IPS-15b (cell line): ENCODE measurements around the gene TAC1.
"Not testable (repeated sequence)": the region's sequence is repeated elsewhere in the genome, so short reads cannot be mapped to it uniquely, and the experiment has no call there.

Experiments
- H3K27me3 ChIP-seq: one replicate; pipeline ENCODE4 v1.6.1; 2013; ENCODE audit warnings: low read length; ENCODE audit not compliant: control insufficient read depth, insufficient read depth
- H3K36me3 ChIP-seq: one replicate; pipeline ENCODE4 v1.6.1; 2013; ENCODE audit warnings: low read length; ENCODE audit not compliant: control insufficient read depth, insufficient read depth
- H3K4me1 ChIP-seq: one replicate; pipeline ENCODE4 v1.6.1; 2013; ENCODE audit warnings: mild to moderate bottlenecking, low read length; ENCODE audit not compliant: control insufficient read depth, insufficient read depth
- H3K4me3 ChIP-seq: one replicate; pipeline ENCODE4 v1.5.1; 2013; ENCODE audit warnings: low read depth, low read length
- H3K9ac ChIP-seq: one replicate; pipeline ENCODE4 v1.6.1; 2013; ENCODE audit warnings: low read depth, mild to moderate bottlenecking, low read length
- H3K9me3 ChIP-seq: one replicate; pipeline ENCODE4 v1.6.1; 2013; ENCODE audit warnings: mild to moderate bottlenecking, low read length; ENCODE audit not compliant: control insufficient read depth, insufficient read depth

Gene TAC1

GRCh38 chr7:97751566-97751965, 19.7 kb downstream of the TAC1 start:
- Histone ChIP-seq H3K9me3 (no peaks in the 10 kb centered on the region), H3K4me1 (no peaks in the 10 kb centered on the region), H3K27me3 (no peaks in the 10 kb centered on the region), H3K36me3 (no peaks in the 10 kb centered on the region), H3K4me3 (no peak overlapping the region), H3K9ac (no peak overlapping the region)

GRCh38 chr7:97752215-97752614, 20.3 kb downstream of the TAC1 start:
- no peak overlapping the region for H3K4me3 ChIP-seq
- H3K27me3 ChIP-seq, result no peaks in the 10 kb centered on the region
- no peaks in the 10 kb centered on the region for H3K9me3 ChIP-seq
- no peaks in the 10 kb centered on the region for H3K36me3 ChIP-seq
- H3K4me1 ChIP-seq, result no peaks in the 10 kb centered on the region
- H3K9ac ChIP-seq, result no peak overlapping the region

- H3K4me1 ChIP-seq, result no peaks in the 10 kb centered on the region
- no peak overlapping the region for H3K9ac ChIP-seq
- no peaks in the 10 kb centered on the region for H3K9me3 ChIP-seq
- no peak overlapping the region for H3K4me3 ChIP-seq
- H3K36me3 ChIP-seq, result no peaks in the 10 kb centered on the region
- H3K27me3 ChIP-seq, result no peaks in the 10 kb centered on the region
These were observed 25.9 kb downstream of the TAC1 start for GRCh38 chr7:97757824-97758223.

- H3K4me3 ChIP-seq, result no peak overlapping the region
- H3K27me3 ChIP-seq, result no peaks in the 10 kb centered on the region
These were observed 39.0 kb downstream of the TAC1 start for GRCh38 chr7:97770850-97771249.

GRCh38 chr7:97771576-97771975, 39.7 kb downstream of the TAC1 start:
- no peaks in the 10 kb centered on the region for H3K9me3 ChIP-seq
- no peak overlapping the region for H3K9ac ChIP-seq
- H3K27me3 ChIP-seq, result no peaks in the 10 kb centered on the region
- H3K4me3 ChIP-seq, result no peak overlapping the region
- no peaks in the 10 kb centered on the region for H3K4me1 ChIP-seq
- H3K36me3 ChIP-seq, result no peaks in the 10 kb centered on the region

More at GRCh38 chr7:97770850-97771249, 39.0 kb downstream of the TAC1 start:
- Histone ChIP-seq H3K36me3 (no peaks in the 10 kb centered on the region), H3K9me3 (no peaks in the 10 kb centered on the region), H3K9ac (no peak overlapping the region), H3K4me1 (no peaks in the 10 kb centered on the region)

GRCh38 chr7:97772045-97772901, 40.4 kb downstream of the TAC1 start:
- H3K4me3 ChIP-seq, result no peak overlapping the region
- no peaks in the 10 kb centered on the region for H3K27me3 ChIP-seq
- H3K9me3 ChIP-seq, result no peaks in the 10 kb centered on the region
- H3K36me3 ChIP-seq, result no peaks in the 10 kb centered on the region
- no peaks in the 10 kb centered on the region for H3K4me1 ChIP-seq
- no peak overlapping the region for H3K9ac ChIP-seq

- H3K4me3 ChIP-seq, H3K9ac ChIP-seq, H3K4me1 ChIP-seq, H3K9me3 ChIP-seq, H3K27me3 ChIP-seq, H3K36me3 ChIP-seq: not testable (repeated sequence)
These were observed 54.5 kb downstream of the TAC1 start for GRCh38 chr7:97786398-97786797.
